SK-N-SH treated with all-trans-retinoic acid at 6 μM for 48 hours (cell line): Measurements from ENCODE around the gene IGFBP3.

ENCODE experiments used
- ATAC-seq: fragments of 200-7000 bp; cut with Tn5 transposase; 3 replicates; pipeline ENCODE4 v1.9.1; 2020; ENCODE audit warnings: mild to moderate bottlenecking, moderate library complexity
- ARNTL ChIP-seq: fragments of 450-650 bp; formaldehyde crosslinking; IDR thresholded peaks from 2 replicates; pipeline ENCODE4 v1.5.0; 2020; ENCODE audit warnings: low read depth, mild to moderate bottlenecking, moderate library complexity, borderline replicate concordance
- BACH2 ChIP-seq: fragments of 250-450 bp; sonication (Bioruptor Pico); IDR thresholded peaks from 2 replicates; pipeline ENCODE4 v1.9.0; 2021; ENCODE audit warnings: mild to moderate bottlenecking, borderline replicate concordance
- CSDC2 ChIP-seq: fragments of 250-450 bp; sonication (Bioruptor Pico); IDR thresholded peaks from 2 replicates; pipeline ENCODE4 v1.5.0; 2020; ENCODE audit warnings: mild to moderate bottlenecking, moderate library complexity
- CSRNP3 ChIP-seq: fragments of 250-450 bp; sonication (Bioruptor Pico); IDR thresholded peaks from 2 replicates; pipeline ENCODE4 v1.5.1; 2021; ENCODE audit warnings: mild to moderate bottlenecking, moderate library complexity
- ESRRG ChIP-seq: fragments of 250-450 bp; sonication (Bioruptor Pico); IDR thresholded peaks from 2 replicates; pipeline ENCODE4 v1.6.1; 2021; ENCODE audit warnings: mild to moderate bottlenecking
- GLIS3 ChIP-seq: fragments of 250-450 bp; sonication (Bioruptor Pico); IDR thresholded peaks from 2 replicates; pipeline ENCODE4 v1.5.0; 2020; ENCODE audit warnings: mild to moderate bottlenecking, moderate library complexity
- ISL1 ChIP-seq: fragments of 250-450 bp; sonication (Bioruptor Pico); IDR thresholded peaks from 2 replicates; pipeline ENCODE4 v2.1.2; 2022; ENCODE audit warnings: mild to moderate bottlenecking, moderate library complexity
- PATZ1 ChIP-seq: fragments of 250-450 bp; sonication (Bioruptor Pico); IDR thresholded peaks from 2 replicates; pipeline ENCODE4 v1.8.0; 2020; ENCODE audit warnings: mild to moderate bottlenecking, moderate library complexity, borderline replicate concordance
- PPARA ChIP-seq: fragments of 250-450 bp; sonication (Bioruptor Pico); IDR thresholded peaks from 2 replicates; pipeline ENCODE4 v1.5.0; 2020; ENCODE audit warnings: mild to moderate bottlenecking, borderline replicate concordance
- RARB ChIP-seq: fragments of 250-450 bp; sonication (Bioruptor Pico); IDR thresholded peaks from 2 replicates; pipeline ENCODE4 v1.8.0; 2021; ENCODE audit warnings: mild to moderate bottlenecking, moderate library complexity
- SNAI2 ChIP-seq: fragments of 250-450 bp; sonication (Bioruptor Pico); IDR thresholded peaks from 2 replicates; pipeline ENCODE4 v1.5.0; 2020; ENCODE audit warnings: mild to moderate bottlenecking, moderate library complexity
- TOX ChIP-seq: fragments of 250-450 bp; sonication (Bioruptor Pico); IDR thresholded peaks from 2 replicates; pipeline ENCODE4 v1.8.0; 2021; ENCODE audit warnings: mild to moderate bottlenecking, moderate library complexity, borderline replicate concordance
- TSHZ2 ChIP-seq: fragments of 250-450 bp; sonication (Bioruptor Pico); IDR thresholded peaks from 2 replicates; pipeline ENCODE4 v1.5.0; 2020; ENCODE audit warnings: mild to moderate bottlenecking, moderate library complexity
- ZC3H10 ChIP-seq: fragments of 250-450 bp; sonication (Bioruptor Pico); IDR thresholded peaks from 2 replicates; pipeline ENCODE4 v1.5.1; 2021; ENCODE audit warnings: mild to moderate bottlenecking, moderate library complexity
- ZFP30 ChIP-seq: fragments of 450-650 bp; formaldehyde crosslinking; IDR thresholded peaks from 2 replicates; pipeline ENCODE4 v1.5.0; 2022; ENCODE audit warnings: mild to moderate bottlenecking, moderate library complexity
- ZNF70 ChIP-seq: fragments of 450-650 bp; formaldehyde crosslinking; IDR thresholded peaks from 2 replicates; pipeline ENCODE4 v1.5.0; 2020; ENCODE audit warnings: mild to moderate bottlenecking, moderate library complexity
- ZNF8 ChIP-seq: fragments of 450-650 bp; formaldehyde crosslinking; IDR thresholded peaks from 2 replicates; pipeline ENCODE4 v1.5.0; 2020; ENCODE audit warnings: mild to moderate bottlenecking, moderate library complexity

Gene IGFBP3

GRCh38 chr7:45891462-45892402 is 29.3 kb downstream of the IGFBP3 start:
- TF ChIP-seq PATZ1 (CRISPR knock-in tag) (no peak), CSDC2 (CRISPR knock-in tag) (no peak), ISL1 (CRISPR knock-in tag) (no peak), BACH2 (no peak), ESRRG (no peak), ZNF8 (no peak)
- no peak for ATAC-seq

GRCh38 chr7:45890902-45891461 is 30.1 kb downstream of the IGFBP3 start:
- no peak for TF ChIP-seq SNAI2 (CRISPR knock-in tag)
- no peak for TF ChIP-seq RARB (CRISPR knock-in tag)
- no peak for TF ChIP-seq ZC3H10 (CRISPR knock-in tag)
- no peak for TF ChIP-seq PATZ1 (CRISPR knock-in tag)
- no peak for TF ChIP-seq TOX (CRISPR knock-in tag)
- no peak for TF ChIP-seq ZNF8
- no peak for TF ChIP-seq ISL1 (CRISPR knock-in tag)
- peak; percentile 48 for ATAC-seq

- no peak for TF ChIP-seq ESRRG
- TF ChIP-seq ZNF70 (CRISPR knock-in tag) = no peak
- no peak for TF ChIP-seq CSRNP3 (CRISPR knock-in tag)
- no peak for TF ChIP-seq ARNTL (CRISPR knock-in tag)
- TF ChIP-seq GLIS3 = no peak
- no peak for TF ChIP-seq TOX (CRISPR knock-in tag)
- no peak for TF ChIP-seq TSHZ2
- no peak for TF ChIP-seq SNAI2 (CRISPR knock-in tag)
- no peak for TF ChIP-seq ZNF8
- TF ChIP-seq ZFP30 = no peak
These were observed 30.8 kb downstream of the IGFBP3 start for GRCh38 chr7:45890125-45890901.

GRCh38 chr7:45889367-45890067 is 31.6 kb downstream of the IGFBP3 start:
- ATAC-seq = no peak

More at GRCh38 chr7:45890125-45890901, 30.8 kb downstream of the IGFBP3 start:
- ATAC-seq = no peak

More at GRCh38 chr7:45889367-45890067, 31.6 kb downstream of the IGFBP3 start:
- TF ChIP-seq ZNF70 (CRISPR knock-in tag) = no peak
- no peak for TF ChIP-seq RARB (CRISPR knock-in tag)
- no peak for TF ChIP-seq ZC3H10 (CRISPR knock-in tag)
- no peak for TF ChIP-seq PPARA (CRISPR knock-in tag)
- TF ChIP-seq CSDC2 (CRISPR knock-in tag) = no peak
- no peak for TF ChIP-seq ZFP30
